C4-2B (cell line): ENCODE measurements around the gene PIP5KL1.
"Not testable (repeated sequence)": the region's sequence is repeated elsewhere in the genome, so short reads cannot be mapped to it uniquely, and the experiment has no call there.

Experiments
- H3K27ac ChIP-seq: fragments of 450-650 bp; 2 replicates; pipeline ENCODE4 v1.5.1; 2017
- CTCF ChIP-seq: fragments of 450-650 bp; conservative IDR thresholded peaks from 2 replicates; pipeline ENCODE4 v1.5.1; 2017; ENCODE audit warnings: mild to moderate bottlenecking
- ZFX ChIP-seq: fragments of 450-650 bp; IDR thresholded peaks from 2 replicates; pipeline ENCODE4 v1.6.1; 2017

PIP5KL1 gene

GRCh38 chr9:127886401-127886972 is 44.1 kb downstream of the PIP5KL1 start:
- TF ChIP-seq ZFX: no peak
- TF ChIP-seq CTCF: no peak
- H3K27ac ChIP-seq: no peak overlapping the region

- no peak overlapping the region for H3K27ac ChIP-seq
- TF ChIP-seq ZFX (no peak), CTCF (no peak)
Observed at GRCh38 chr9:127885508-127886281, 44.9 kb downstream of the PIP5KL1 start.

- TF ChIP-seq ZFX (no peak), CTCF (no peak)
- no peak overlapping the region for H3K27ac ChIP-seq
Observed at GRCh38 chr9:127884976-127885490, 45.5 kb downstream of the PIP5KL1 start.

- no peak overlapping the region for H3K27ac ChIP-seq
- TF ChIP-seq ZFX (no peak), CTCF (no peak)
Observed at GRCh38 chr9:127884427-127884911, 46.1 kb downstream of the PIP5KL1 start.

- no peak overlapping the region for H3K27ac ChIP-seq
- TF ChIP-seq CTCF: no peak
- TF ChIP-seq ZFX: no peak
Observed at GRCh38 chr9:127883959-127884358, 46.6 kb downstream of the PIP5KL1 start.

GRCh38 chr9:127881715-127882114 is 48.9 kb downstream of the PIP5KL1 start:
- H3K27ac ChIP-seq: not testable (repeated sequence)

- no peak overlapping the region for H3K27ac ChIP-seq
- TF ChIP-seq CTCF (no peak), ZFX (no peak)
Observed at GRCh38 chr9:127880143-127880542, 50.4 kb downstream of the PIP5KL1 start.
